Measurements from ENCODE around the gene KLHL24.

GRCh38 chr3:183613366-183614285 is 21.8 kb upstream of the KLHL24 start:
- TF ChIP-seq, protein P1, sequence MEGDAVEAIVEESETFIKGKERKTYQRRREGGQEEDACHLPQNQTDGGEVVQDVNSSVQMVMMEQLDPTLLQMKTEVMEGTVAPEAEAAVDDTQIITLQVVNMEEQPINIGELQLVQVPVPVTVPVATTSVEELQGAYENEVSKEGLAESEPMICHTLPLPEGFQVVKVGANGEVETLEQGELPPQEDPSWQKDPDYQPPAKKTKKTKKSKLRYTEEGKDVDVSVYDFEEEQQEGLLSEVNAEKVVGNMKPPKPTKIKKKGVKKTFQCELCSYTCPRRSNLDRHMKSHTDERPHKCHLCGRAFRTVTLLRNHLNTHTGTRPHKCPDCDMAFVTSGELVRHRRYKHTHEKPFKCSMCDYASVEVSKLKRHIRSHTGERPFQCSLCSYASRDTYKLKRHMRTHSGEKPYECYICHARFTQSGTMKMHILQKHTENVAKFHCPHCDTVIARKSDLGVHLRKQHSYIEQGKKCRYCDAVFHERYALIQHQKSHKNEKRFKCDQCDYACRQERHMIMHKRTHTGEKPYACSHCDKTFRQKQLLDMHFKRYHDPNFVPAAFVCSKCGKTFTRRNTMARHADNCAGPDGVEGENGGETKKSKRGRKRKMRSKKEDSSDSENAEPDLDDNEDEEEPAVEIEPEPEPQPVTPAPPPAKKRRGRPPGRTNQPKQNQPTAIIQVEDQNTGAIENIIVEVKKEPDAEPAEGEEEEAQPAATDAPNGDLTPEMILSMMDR (IDR thresholded peaks at IDR 0.05; ENCODE audit: low read depth, low read length) = no peak
- TF ChIP-seq POLR2A (IDR thresholded peaks at IDR 0.05; ENCODE audit: extremely low read depth, insufficient read length) = no peak
- no peak for TF ChIP-seq MYC (IDR thresholded peaks at IDR 0.05; ENCODE audit: low read depth, low read length)
- TF ChIP-seq, protein P2, sequence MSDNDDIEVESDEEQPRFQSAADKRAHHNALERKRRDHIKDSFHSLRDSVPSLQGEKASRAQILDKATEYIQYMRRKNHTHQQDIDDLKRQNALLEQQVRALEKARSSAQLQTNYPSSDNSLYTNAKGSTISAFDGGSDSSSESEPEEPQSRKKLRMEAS (IDR thresholded peaks at IDR 0.05; ENCODE audit: low read depth, low read length) = no peak

Data from NB4 (cell line).